NCI-H510A (cell line): ENCODE results near the gene PIK3AP1.
"Not testable (repeated sequence)": the region's sequence is repeated elsewhere in the genome, so short reads cannot be mapped to it uniquely, and the experiment has no call there.

Experiments used
- DNase-seq: peaks from one replicate; lab custom pipeline; 2025; lab: John Stamatoyannopoulos, UW

PIK3AP1 gene

DNA sequence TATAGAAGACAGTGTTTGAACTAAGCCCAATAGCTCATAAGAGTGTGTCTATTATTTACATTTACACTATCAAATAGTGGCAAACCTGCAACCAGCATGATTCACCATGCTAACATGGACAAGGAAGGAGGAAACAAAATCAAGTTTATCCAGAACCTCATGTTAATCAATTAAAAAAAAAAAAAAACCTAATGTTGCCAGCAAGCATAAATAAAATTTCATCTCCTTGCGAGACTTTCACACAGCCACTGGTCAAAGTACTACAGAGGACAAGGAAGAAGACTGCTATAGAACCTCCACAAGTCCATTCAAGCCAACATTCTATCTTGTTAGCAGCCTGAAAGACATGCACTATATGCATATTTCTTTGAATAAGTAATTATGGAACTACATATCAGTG lies 143.2 kb downstream of the PIK3AP1 start:
- no peak for DNase-seq

DNA sequence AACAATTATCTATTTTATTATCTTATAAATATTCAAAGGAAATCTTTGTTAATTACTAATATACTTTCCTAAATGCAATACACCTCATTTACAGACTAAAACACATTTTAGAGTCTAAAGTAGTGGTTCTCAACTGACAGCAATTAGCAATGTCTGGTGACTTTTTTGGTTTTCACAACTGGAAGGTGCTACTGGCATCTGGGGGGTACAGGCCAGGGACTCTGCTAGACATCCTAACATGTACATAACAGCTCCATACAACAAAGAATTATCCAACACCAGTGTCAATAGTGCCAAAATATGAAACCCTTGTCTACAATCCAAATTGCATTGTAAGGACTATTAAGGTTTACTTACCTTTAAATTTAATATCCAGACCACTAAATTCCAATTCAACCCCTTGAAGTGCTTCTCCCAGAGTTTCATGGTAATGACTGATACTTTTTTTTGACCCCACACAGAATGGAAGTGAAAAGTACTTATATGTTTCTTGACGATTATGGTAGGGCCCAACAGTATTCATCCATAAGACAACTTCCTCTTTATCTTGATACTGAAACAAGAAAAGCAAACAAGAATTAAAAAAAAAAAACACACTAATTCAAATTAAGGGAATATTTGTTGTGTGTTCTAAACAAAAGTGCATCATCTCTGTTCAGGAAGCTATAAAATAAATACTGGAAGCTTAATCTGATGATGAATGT lies 143.9 kb downstream of the PIK3AP1 start:
- no peak for DNase-seq

DNA sequence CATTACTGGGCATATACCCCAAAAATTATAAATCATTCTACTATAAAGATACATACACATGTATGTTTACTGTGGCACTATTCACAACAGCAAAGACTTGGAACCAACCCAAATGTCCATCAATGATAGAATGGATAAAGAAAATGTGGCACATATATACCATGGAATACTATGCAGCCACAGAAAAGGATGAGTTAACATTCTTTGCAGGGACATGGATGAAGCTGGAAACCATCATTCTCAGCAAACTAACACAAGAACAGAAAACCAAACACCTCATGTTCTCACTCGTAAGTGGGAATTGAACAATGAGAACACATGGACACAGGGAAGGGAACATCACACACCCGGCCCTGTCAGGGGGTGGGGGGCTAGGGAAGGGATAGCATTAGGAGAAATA lies 145.8 kb downstream of the PIK3AP1 start:
- DNase-seq = not testable (repeated sequence)

DNA sequence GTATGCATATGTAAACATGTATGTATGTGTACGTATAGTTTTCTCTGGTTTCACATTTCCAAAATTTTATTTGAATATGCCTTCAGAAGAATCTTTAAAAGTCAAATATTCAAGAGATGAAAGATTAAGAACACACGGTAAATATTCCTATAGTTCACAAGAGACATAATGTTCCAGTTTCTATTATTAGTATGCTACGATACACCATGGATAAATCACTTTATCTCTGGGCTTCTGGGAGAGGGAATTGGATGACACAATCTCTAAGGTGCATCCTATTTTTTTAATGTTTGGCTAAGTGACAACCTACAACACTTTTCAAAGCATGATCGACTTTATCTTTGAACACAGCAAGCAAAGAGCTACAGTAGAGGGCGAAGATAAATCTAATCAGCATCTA lies 147.3 kb downstream of the PIK3AP1 start:
- no peak for DNase-seq

DNA sequence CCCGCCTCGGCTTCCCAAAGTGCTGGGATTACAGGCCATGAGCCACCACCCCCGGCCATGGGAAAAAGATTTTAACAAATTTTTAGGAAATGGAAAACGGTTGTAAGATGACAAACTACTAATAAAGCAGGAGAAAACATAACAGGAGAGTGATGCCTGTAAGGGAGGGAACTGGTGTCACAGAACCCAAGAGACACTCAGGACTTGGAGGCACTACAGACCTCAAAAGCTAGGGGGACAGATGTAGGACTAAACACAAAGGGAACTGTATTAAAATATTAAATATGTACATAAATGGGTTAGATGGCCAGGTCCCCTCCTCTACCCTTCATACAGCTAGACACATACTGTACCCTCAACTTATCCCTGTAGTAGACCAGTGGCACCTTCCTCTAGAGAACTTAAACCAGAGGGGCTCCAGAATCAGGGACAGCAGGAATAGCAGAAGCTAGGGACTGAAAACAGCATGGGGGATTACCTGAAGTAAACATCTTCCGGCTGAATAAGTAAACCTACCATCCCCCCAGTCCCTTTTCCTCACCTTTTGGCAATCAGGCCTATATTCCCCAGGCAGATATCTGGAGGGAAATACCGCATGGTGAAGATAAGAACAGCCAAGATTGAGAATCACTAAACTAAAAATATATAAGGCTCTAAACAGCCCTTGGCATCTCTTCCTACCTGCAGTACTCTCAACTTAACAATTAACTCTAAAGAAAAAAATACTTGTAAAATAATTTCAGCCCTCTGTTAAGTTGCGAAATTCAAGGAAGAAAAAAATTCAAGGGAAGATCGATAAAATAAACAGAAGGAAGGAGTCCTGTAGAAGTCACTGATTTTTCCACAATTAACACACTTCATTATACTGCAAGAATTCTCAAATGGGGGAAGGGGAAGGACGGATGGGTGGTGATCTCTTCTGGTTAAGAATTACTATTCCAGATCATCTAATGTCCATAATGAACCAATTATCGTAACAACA lies 149.0 kb downstream of the PIK3AP1 start:
- DNase-seq = no peak

DNA sequence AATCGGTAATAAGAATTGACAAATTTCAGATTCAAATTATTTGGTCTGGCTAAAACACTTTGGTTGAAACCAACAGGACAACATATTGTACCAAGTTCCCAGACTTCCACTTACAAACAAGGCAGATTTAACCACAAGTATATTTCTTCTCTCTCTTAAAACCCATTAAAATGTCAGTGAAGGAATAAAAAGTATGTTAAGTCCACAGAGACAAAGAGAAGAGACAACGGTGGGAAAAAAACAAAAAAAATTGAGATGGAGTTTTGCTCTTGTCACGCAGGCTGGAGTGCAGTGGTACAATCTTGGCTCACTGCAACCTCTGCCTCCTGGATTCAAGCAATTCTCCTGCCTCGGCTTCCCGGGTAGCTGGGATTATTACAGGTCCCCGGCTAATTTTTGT lies 149.8 kb downstream of the PIK3AP1 start:
- no peak for DNase-seq

DNA sequence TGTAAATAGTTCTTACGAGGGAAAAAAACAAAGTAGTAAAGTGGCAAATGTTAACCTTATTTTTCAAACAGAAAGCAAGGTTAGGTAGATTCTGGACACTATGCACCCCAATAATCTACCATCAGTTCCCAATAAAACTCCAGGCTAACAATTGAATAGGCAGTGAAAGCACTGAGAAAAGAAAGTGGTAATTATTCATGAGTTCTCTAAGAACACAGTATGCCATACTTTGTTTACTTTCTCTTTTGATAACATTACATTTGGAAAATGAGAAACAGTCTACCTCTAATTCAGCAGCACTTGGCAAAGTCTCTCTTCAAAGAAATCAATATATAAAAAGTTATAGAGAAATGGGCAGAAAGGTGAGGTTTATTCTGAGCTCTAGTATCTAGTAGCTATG lies 151.9 kb downstream of the PIK3AP1 start:
- no peak for DNase-seq

DNA sequence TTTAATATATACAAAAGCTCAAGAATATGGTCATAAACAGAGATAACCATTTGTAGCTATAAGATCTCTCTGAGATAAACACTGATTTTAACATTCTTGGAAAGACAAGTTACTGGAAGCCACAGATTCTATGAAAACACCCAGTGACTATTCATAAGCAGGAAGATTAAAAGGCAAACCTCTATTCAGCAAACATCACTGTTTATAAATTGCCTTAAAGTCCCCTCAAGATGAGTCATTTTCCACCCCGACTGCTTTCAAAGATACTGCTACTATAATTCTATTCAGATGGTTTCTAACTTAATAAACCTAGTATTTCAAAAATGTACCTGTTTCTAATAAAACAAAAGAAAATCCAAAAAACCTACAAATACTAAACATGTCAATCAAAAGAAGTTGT lies 154.5 kb downstream of the PIK3AP1 start:
- no peak for DNase-seq

DNA sequence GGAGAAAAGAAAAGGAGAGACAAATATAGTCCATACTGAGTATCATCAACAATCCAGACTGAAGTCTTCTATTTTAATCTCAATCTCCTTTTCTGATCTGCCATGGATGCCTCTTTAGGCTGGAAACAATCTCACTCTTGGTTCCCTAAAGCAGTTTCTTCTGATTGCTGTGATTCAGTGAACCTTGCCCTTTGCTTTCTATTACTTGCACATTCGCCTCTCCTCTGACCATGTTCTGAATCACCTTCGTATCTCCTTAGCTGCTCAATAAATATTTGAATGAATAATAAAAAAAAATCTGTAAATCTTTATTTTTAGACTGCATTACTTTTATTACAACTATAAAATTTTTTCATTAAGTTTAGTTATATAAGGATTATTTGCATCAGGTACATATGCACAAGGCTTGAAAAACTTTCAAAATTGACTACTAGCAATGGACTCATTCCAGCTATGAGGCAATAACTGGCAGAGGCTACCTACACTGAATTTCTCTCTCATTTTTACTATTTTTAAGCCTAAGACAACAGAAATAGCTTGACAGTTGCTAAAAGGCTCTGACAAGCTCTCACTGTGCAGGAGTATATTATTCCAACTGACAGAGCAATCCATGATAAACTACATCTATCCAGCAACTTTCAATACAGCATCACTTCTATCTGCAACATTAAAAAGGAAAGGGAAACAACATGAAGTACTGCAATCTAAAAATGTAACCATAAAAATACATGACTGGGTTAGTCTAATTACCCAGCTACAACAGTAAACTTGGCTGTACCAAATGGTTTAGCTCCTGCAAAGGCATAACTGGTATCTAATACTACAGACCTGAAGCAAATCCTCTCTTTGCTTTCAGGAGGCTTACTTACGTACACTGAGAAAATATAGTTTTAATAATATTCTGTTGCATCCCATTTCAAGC lies 159.1 kb downstream of the PIK3AP1 start:
- no peak for DNase-seq

DNA sequence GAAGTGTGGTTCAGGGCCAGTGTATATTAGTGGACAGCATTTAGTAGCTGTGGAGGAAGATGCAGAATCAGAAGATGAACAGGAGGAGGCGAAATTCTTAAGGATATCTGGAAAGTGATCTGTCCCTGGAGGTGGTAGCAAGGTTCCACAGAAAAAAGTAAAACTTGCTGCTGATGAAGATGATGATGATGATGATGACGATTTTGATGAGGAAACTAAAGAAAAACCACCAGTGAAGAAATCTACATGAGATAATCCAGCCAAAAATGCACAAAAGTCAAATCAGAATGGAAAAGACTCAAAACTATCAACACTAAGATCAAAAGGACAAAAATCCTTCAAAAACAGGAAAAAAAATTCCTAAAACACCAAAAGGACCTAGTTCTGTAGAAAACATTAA lies 159.8 kb downstream of the PIK3AP1 start:
- no peak for DNase-seq

DNA sequence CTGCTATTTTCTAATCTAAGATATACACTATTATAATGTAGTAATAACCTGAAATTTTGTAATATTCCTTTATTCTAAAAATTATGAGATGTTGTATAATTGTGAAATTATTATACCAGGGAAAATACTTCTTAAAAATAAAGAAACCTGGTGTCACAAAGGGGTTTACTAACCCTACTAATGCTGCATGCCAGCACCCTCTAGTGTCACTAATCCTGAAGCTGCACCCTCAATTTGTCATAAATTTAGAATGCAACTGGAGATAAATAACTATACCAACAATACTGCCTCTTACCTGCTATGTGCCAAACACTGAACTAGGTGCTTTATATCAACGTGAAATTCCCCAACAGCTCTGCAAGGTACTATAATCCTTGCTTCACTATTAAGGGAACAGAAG lies 164.3 kb downstream of the PIK3AP1 start:
- DNase-seq = no peak

DNA sequence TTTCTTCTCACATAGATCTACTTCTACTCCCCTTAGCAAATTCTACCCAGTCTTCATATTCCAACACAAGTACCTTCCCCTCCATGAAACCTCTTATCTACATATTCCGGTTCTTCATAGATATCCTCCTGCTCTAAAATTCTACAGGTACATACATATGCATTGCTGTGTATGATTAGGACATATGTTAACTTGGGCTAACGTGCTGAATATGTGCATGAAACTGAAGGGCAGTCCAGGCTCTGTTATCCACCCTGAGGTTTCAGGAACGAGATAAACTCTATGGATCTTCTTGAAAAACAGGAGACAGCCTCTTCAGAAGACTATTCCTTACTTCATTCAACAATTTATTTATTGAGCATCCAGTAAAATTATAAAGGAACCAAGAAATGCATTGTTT lies 165.0 kb downstream of the PIK3AP1 start:
- no peak for DNase-seq

DNA sequence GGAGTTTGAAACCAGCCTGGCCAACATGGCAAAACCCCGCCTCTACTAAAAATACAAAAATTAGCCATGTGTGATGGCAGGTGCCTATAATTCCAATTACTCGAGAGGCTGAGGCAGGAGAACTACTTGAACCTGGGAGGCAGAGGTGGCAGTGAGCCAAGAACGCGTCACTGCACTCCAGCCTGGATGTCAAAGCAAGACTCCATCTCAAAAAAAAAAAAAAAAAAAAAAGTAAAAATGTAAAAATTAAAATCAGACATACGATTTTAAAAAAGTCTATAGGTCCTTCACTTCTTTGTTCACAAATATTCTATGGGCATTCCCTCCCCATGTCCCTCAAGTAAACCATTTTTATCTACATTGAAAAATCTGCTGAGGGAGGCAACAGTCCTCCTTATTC lies 171.7 kb downstream of the PIK3AP1 start:
- peak; percentile 66 for DNase-seq

DNA sequence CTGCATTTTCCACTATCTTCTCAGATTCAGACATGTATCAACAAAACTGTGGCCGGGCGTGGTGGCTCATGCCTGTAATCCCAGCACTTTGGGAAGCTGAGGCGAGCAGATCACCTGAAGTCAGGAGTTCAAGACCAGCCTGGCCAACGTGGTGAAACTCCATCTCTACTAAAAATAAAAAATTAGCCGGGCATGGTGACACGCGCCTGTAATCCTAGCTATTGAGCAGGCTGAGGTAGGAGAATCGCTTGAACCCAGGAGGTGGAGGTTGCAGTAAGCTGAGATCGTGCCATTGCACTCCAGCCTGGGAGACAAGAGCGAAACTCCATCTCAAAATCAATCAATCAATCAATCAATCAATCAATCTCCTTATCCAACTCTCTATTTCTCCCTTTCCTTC lies 174.8 kb downstream of the PIK3AP1 start:
- not testable (repeated sequence) for DNase-seq
